Natural killer cell (primary cell): ENCODE data around the gene RAI14. TPM values are rescaled to one million over a fixed set of nuclear protein-coding genes. Genes with fewer than 3 reads are reported as not detected.
"Not testable (repeated sequence)": the region's sequence is repeated elsewhere in the genome, so short reads cannot be mapped to it uniquely, and the experiment has no call there.

Experiments
- ATAC-seq, 3 donors: fragments of 150-1000 bp in 2 of 3; fragments of 200-7000 bp in 1 of 3; cut with Tn5 transposase; 1 replicate in 1 of 3; 2 replicates in 2 of 3; pipeline ENCODE4 v1.10.0; 2021; ENCODE audit warnings: mild to moderate bottlenecking in 2 of 3, moderate library complexity in 2 of 3
- DNase-seq, 2 donors: peaks; one replicate each; pipeline versions ENCODE4 v3.0.0 to v3.0.0-alpha.2; 2013 to 2021; ENCODE audit warnings: mixed read lengths in 1 of 2
- H3K27ac ChIP-seq: one replicate; pipeline ENCODE4 v1.5.1; 2013; ENCODE audit warnings: mild to moderate bottlenecking, low read length
- H3K27me3 ChIP-seq: one replicate; pipeline ENCODE4 v1.6.1; 2013; ENCODE audit warnings: low read length; ENCODE audit not compliant: control insufficient read depth, insufficient read depth
- H3K36me3 ChIP-seq: one replicate; pipeline ENCODE4 v1.6.1; 2013; ENCODE audit warnings: low read length; ENCODE audit not compliant: control insufficient read depth, insufficient read depth
- H3K4me1 ChIP-seq: one replicate; pipeline ENCODE4 v1.6.1; 2013; ENCODE audit warnings: low read length; ENCODE audit not compliant: control insufficient read depth, insufficient read depth
- H3K4me3 ChIP-seq: one replicate; pipeline ENCODE4 v1.5.1; 2013; ENCODE audit warnings: low read length
- H3K9me3 ChIP-seq: one replicate; pipeline ENCODE4 v1.6.1; 2013; ENCODE audit warnings: low read length; ENCODE audit not compliant: control insufficient read depth, insufficient read depth
- H3K27ac Mint-ChIP-seq, 2 donors: one replicate each; pipeline ENCODE4 v1.8.0; 2022; ENCODE audit warnings: mild to moderate bottlenecking in 2 of 2, mixed read lengths in 2 of 2, moderate library complexity in 1 of 2
- H3K27me3 Mint-ChIP-seq, 2 donors: one replicate each; pipeline ENCODE4 v1.8.0; 2022; ENCODE audit warnings: low read depth in 2 of 2, mixed read lengths in 2 of 2
- H3K36me3 Mint-ChIP-seq: one replicate; pipeline ENCODE4 v1.8.0; 2022; ENCODE audit warnings: mixed read lengths
- H3K4me1 Mint-ChIP-seq, 2 donors: one replicate each; pipeline ENCODE4 v1.8.0; 2022; ENCODE audit warnings: mixed read lengths in 2 of 2
- H3K4me3 Mint-ChIP-seq: one replicate; pipeline ENCODE4 v1.8.0; 2022; ENCODE audit warnings: mild to moderate bottlenecking, moderate library complexity, mixed read lengths
- H3K9me3 Mint-ChIP-seq, 2 donors: one replicate each; pipeline ENCODE4 v1.8.0; 2022; ENCODE audit warnings: mixed read lengths in 2 of 2
- WGBS: methylation state at CpG from one replicate; pipeline ENCODE4 v1.1.7; 2013; ENCODE audit warnings: missing lambda C conversion rate; ENCODE audit not compliant: insufficient coverage; 5-methylcytosine and 5-hydroxymethylcytosine counted together
- intact Hi-C: fragments of 100-400 bp; cut with micrococcal nuclease; formaldehyde crosslinking; loops from one replicate; pipeline ENCODE4 v1.14.2; 2022
- total RNA-seq, 4 donors: library from RNA; stranded (reverse); fragments of 120-200 nt in 1 of 4; gene quantifications; one replicate each; pipeline versions ENCODE4 v1.2.3 to v1.2.4, GENCODE V29; 2013 to 2022
- TF ChIP-seq, protein P1 (sequence below): fragments of 200-600 bp; IDR thresholded peaks from one replicate; pipeline ENCODE4 v1.8.0; 2022; ENCODE audit warnings: antibody characterized with exemption

The RAI14 gene
- total RNA-seq, 3 donors from 2014 or later (not counting 1 experiment from before 2014, with no cell fraction given) = 0.40 to 2.9 (median 2.8) TPM

DNA sequence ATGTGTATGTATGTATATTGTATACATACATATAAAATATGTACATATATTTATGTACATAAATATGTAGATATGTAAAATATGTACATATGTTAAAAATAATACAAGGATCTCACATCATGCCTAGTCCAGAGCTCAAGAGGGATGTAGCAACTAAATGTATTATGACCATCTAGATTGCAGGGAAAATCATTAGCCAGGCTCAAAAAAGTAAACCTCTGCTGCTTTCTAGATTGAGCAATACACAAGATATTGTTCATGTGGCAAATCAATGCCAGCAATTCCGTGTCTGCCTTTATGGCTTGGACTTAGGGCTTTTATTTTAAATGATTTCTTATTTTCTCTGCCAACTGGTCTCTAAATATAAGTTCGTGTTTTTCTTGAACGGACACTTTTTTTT, 65.2 kb downstream of the RAI14 start:
- no peaks in the 10 kb centered on the region for H3K9me3 ChIP-seq
- H3K36me3 ChIP-seq = no peaks in the 10 kb centered on the region
- WGBS = 81% methylated on average over 3 of the region's 3 CpGs
- H3K27ac ChIP-seq = no peak overlapping the region
- no peaks in the 10 kb centered on the region for H3K4me1 ChIP-seq
- H3K4me3 ChIP-seq = no peak overlapping the region
- peaks cover 0 to 14% of the 10 kb centered on the region in 2 donors for H3K27me3 Mint-ChIP-seq
- H3K9me3 Mint-ChIP-seq = no peaks in the 10 kb centered on the region
- no peak for ATAC-seq
- H3K4me1 Mint-ChIP-seq = no peaks in the 10 kb centered on the region
- H3K27ac Mint-ChIP-seq = no peak overlapping the region
- no peaks in the 10 kb centered on the region for H3K27me3 ChIP-seq
- no peaks in the 10 kb centered on the region for H3K36me3 Mint-ChIP-seq
- no peak for DNase-seq
- intact Hi-C loops = no loop called here
- no peak overlapping the region for H3K4me3 Mint-ChIP-seq
- TF ChIP-seq, protein P1, sequence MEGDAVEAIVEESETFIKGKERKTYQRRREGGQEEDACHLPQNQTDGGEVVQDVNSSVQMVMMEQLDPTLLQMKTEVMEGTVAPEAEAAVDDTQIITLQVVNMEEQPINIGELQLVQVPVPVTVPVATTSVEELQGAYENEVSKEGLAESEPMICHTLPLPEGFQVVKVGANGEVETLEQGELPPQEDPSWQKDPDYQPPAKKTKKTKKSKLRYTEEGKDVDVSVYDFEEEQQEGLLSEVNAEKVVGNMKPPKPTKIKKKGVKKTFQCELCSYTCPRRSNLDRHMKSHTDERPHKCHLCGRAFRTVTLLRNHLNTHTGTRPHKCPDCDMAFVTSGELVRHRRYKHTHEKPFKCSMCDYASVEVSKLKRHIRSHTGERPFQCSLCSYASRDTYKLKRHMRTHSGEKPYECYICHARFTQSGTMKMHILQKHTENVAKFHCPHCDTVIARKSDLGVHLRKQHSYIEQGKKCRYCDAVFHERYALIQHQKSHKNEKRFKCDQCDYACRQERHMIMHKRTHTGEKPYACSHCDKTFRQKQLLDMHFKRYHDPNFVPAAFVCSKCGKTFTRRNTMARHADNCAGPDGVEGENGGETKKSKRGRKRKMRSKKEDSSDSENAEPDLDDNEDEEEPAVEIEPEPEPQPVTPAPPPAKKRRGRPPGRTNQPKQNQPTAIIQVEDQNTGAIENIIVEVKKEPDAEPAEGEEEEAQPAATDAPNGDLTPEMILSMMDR = no peak

DNA sequence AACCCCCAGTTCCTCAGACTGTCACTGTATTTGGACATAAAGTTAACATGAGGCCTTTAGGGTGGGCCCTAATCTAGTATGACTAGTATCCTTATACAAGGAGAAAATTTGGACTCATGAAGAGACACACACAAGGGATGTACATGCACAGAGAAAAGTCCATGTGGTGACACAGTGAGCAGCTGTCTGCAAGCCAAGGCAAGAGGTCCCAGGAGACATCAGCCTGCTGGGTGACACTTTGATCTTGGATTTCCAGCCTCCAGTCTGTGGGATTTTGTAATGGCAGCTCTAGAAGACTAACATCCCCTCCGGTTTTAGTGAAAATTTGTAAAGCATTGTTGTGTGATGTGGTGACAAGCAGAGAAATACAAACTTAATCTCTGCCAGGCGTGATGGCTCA, 66.1 kb downstream of the RAI14 start:
- Histone ChIP-seq H3K36me3 (no peaks in the 10 kb centered on the region), H3K27me3 (no peaks in the 10 kb centered on the region), H3K27ac (no peak overlapping the region), H3K4me3 (no peak overlapping the region), H3K9me3 (no peaks in the 10 kb centered on the region), H3K4me1 (no peaks in the 10 kb centered on the region)
- Mint-ChIP-seq H3K27ac (no peak overlapping the region), H3K36me3 (no peaks in the 10 kb centered on the region), H3K4me1 (no peaks in the 10 kb centered on the region), H3K27me3 (peaks cover 2 to 10% of the 10 kb centered on the region in 2 donors), H3K4me3 (no peak overlapping the region), H3K9me3 (no peaks in the 10 kb centered on the region)
- TF ChIP-seq, protein P1 = no peak
- ATAC-seq (no peak), DNase-seq (no peak)
- intact Hi-C loops = no loop called here
- 90% methylated on average over 2 of the region's 2 CpGs for WGBS

DNA sequence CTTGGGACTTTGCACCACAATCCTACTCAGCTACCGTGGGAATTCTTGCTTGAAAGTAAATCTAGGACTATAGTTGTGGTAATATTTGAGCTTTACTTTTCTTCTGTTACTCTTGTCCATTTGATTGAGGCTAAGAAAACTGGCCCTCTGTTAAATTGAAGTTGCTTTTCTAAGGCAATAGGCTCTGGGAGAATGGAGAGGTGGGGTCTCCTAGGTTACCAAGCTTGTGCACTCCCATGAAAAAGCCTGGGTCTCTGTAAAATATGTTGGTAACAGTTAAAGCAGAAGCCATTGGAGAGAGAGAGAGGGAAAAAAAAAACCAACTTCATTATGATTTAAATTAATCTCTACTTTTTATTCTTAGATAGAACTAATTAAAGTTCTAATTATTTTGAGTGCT, 68.6 kb downstream of the RAI14 start:
- H3K4me1 Mint-ChIP-seq = no peaks in the 10 kb centered on the region
- H3K36me3 Mint-ChIP-seq = no peaks in the 10 kb centered on the region
- H3K4me3 Mint-ChIP-seq = no peak overlapping the region
- Histone ChIP-seq H3K4me1 (no peaks in the 10 kb centered on the region), H3K4me3 (no peak overlapping the region), H3K36me3 (no peaks in the 10 kb centered on the region), H3K27ac (no peak overlapping the region), H3K27me3 (no peaks in the 10 kb centered on the region), H3K9me3 (no peaks in the 10 kb centered on the region)
- peaks cover 0 to 2% of the 10 kb centered on the region in 2 donors for H3K27me3 Mint-ChIP-seq
- intact Hi-C loops = no loop called here
- TF ChIP-seq, protein P1 = no peak
- DNase-seq (no peak), ATAC-seq (no peak)
- H3K9me3 Mint-ChIP-seq = no peaks in the 10 kb centered on the region
- H3K27ac Mint-ChIP-seq = no peak overlapping the region
- 100% methylated on average over 1 of the region's 1 CpG for WGBS

DNA sequence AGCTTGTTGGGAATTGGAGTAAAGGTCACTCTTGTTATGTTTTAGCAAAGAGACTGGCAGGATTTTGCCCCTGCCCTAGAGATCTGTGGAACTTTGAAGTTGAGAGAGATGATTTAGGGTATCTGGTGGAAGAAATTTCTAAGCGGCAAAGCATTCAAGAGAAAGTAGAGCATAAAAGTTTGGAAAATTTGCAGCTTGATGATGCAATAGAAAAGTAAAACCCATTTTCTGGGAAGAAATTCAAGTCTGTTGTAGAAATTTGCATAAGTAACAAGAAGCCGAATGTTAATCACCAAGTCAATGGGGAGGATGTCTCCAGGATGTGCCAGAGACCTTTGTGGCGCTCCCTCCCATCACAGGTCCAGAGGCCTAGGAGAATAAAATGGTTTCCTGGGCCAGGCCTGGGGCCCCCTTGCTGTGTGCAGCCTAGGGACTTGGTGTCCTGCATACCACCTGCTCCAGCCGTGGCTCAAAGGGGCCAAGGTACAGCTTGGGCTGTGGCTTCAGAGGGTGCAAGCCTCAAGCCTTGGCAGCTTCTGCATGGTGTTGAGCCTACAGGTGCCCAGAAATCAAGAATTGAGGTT, 71.1 kb downstream of the RAI14 start:
- H3K27me3 ChIP-seq, H3K4me3 Mint-ChIP-seq, H3K9me3 Mint-ChIP-seq, H3K36me3 ChIP-seq, H3K36me3 Mint-ChIP-seq, H3K27me3 Mint-ChIP-seq, H3K9me3 ChIP-seq, H3K27ac ChIP-seq, H3K4me1 ChIP-seq, intact Hi-C loops, H3K27ac Mint-ChIP-seq, ATAC-seq, H3K4me1 Mint-ChIP-seq, H3K4me3 ChIP-seq, DNase-seq: not testable (repeated sequence)
- 94% methylated on average over 4 of the region's 4 CpGs for WGBS
